Testis (tissue), 3 donors: ENCODE data around the gene TOX2. TPM values are rescaled to one million over a fixed set of nuclear protein-coding genes. Genes with fewer than 3 reads are reported as not detected.

ENCODE experiments used
- DNase-seq: peaks from one replicate; pipeline ENCODE4 v3.0.0-alpha.2; 2019
- H3K27ac ChIP-seq, 2 donors: fragments of 200-600 bp; sonication (generic); one replicate each; pipeline ENCODE4 v1.5.1; 2019
- H3K27me3 ChIP-seq: fragments of 200-600 bp; sonication (generic); one replicate; pipeline ENCODE4 v1.5.1; 2019
- H3K36me3 ChIP-seq: fragments of 200-600 bp; sonication (generic); one replicate; pipeline ENCODE4 v1.5.1; 2017; ENCODE audit warnings: low read depth; ENCODE audit errors: missing control alignments
- H3K4me1 ChIP-seq: fragments of 200-600 bp; sonication (generic); one replicate; pipeline ENCODE4 v1.5.1; 2019
- H3K4me3 ChIP-seq, 2 donors: fragments of 200-600 bp; sonication (generic); one replicate each; pipeline ENCODE4 v1.5.1; 2017 to 2019
- H3K9me3 ChIP-seq: fragments of 200-600 bp; sonication (generic); one replicate; pipeline ENCODE4 v1.5.1; 2017
- CTCF ChIP-seq, 3 experiments: fragments of 450-650 bp in 2 of 3; fragments of 200-600 bp in 1 of 3; sonication (generic) in 1 of 3; IDR thresholded peaks; one replicate each; pipeline ENCODE4 v1.5.1; 2016 to 2019; ENCODE audit warnings: antibody characterized with exemption in 3 of 3, mild to moderate bottlenecking in 2 of 3, moderate library complexity in 1 of 3
- POLR2A ChIP-seq: fragments of 450-650 bp; IDR thresholded peaks from one replicate; pipeline ENCODE4 v1.6.1; 2017; ENCODE audit warnings: antibody characterized with exemption, mild to moderate bottlenecking, moderate library complexity
- WGBS, 2 donors: methylation state at CpG; one replicate each; pipeline ENCODE4 v1.1.5; 2018; 5-methylcytosine and 5-hydroxymethylcytosine counted together
- intact Hi-C: fragments of 100-400 bp; cut with DNase I; formaldehyde crosslinking; loops from one replicate; pipeline ENCODE4 v1.15.1; 2023; ENCODE audit warnings: low total_unique reads
- polyA plus RNA-seq: library from polyadenylated mRNA; stranded (reverse); fragments of 350-450 nt; fragmentation: Illumina TruSeq; extraction: RNeasy Lipid Tissue Mini Kit (QIAGEN cat#74804); gene quantifications from one replicate; pipeline ENCODE4 v1.2.3, GENCODE V29; 2014; ENCODE audit warnings: low read depth, low replicate concordance; ENCODE audit not compliant: insufficient read depth
- total RNA-seq, 2 donors: library from RNA; depleted of rRNA; stranded (reverse); fragments of >200 nt; gene quantifications; one replicate each; pipeline ENCODE4 v1.2.3, GENCODE V29; 2016

TOX2 gene
- total and polyA plus RNA-seq, 3 donors from 2014 or later, result 43.8 to 67.0 (median 48.1) TPM

- H3K27me3 ChIP-seq, result no peaks in the 10 kb centered on the region
- no peaks in the 10 kb centered on the region for H3K4me1 ChIP-seq
- 83 to 84% methylated on average over 11 of the region's 11 CpGs for WGBS, 2 donors
- no peak for DNase-seq
- TF ChIP-seq POLR2A (no peak), CTCF (IDR thresholded peaks at IDR 0.05) (no peak)
- H3K36me3 ChIP-seq, result no peaks in the 10 kb centered on the region
- H3K4me3 ChIP-seq, result no peak overlapping the region
- no peak overlapping the region for H3K27ac ChIP-seq
- intact Hi-C loops, result no loop called here
- no peaks in the 10 kb centered on the region for H3K9me3 ChIP-seq
Measured at GRCh38 chr20:43991982-43992381, 77.3 kb downstream of the TOX2 start.

- WGBS, 2 donors, result 92 to 96% methylated on average over 7 to 10 of the region's 10 CpGs
- TF ChIP-seq POLR2A, result no peak
- intact Hi-C loops, result no loop called here
- H3K27me3 ChIP-seq, result no peaks in the 10 kb centered on the region
- no peak overlapping the region for H3K4me3 ChIP-seq
- no peak for DNase-seq
- H3K9me3 ChIP-seq, result no peaks in the 10 kb centered on the region
- H3K4me1 ChIP-seq, result no peaks in the 10 kb centered on the region
- H3K36me3 ChIP-seq, result no peaks in the 10 kb centered on the region
- no peak overlapping the region for H3K27ac ChIP-seq
Measured at GRCh38 chr20:43992885-43993284, 78.2 kb downstream of the TOX2 start.

GRCh38 chr20:43993560-43993959 lies 78.9 kb downstream of the TOX2 start:
- no peak overlapping the region for H3K4me3 ChIP-seq
- 82 to 94% methylated on average over 4 of the region's 4 CpGs for WGBS, 2 donors
- no peak for TF ChIP-seq POLR2A
- no peak for TF ChIP-seq CTCF (IDR thresholded peaks at IDR 0.05)
- no peaks in the 10 kb centered on the region for H3K4me1 ChIP-seq
- H3K27me3 ChIP-seq, result no peaks in the 10 kb centered on the region
- H3K27ac ChIP-seq, result no peak overlapping the region
- intact Hi-C loops, result no loop called here
- no peaks in the 10 kb centered on the region for H3K9me3 ChIP-seq
- no peak for DNase-seq
- no peaks in the 10 kb centered on the region for H3K36me3 ChIP-seq

GRCh38 chr20:43994486-43995100 lies 79.9 kb downstream of the TOX2 start:
- Histone ChIP-seq H3K4me3 (no peak overlapping the region), H3K36me3 (no peaks in the 10 kb centered on the region), H3K27ac (no peak overlapping the region), H3K9me3 (no peaks in the 10 kb centered on the region), H3K4me1 (no peaks in the 10 kb centered on the region), H3K27me3 (no peaks in the 10 kb centered on the region)
- TF ChIP-seq CTCF (IDR thresholded peaks at IDR 0.05), result no peak
- no peak for TF ChIP-seq POLR2A
- 47 to 70% methylated on average over 11 of the region's 11 CpGs for WGBS, 2 donors
- DNase-seq, result peak; percentile 25
- intact Hi-C loops, result no loop called here

- Histone ChIP-seq H3K9me3 (no peaks in the 10 kb centered on the region), H3K27me3 (no peaks in the 10 kb centered on the region), H3K36me3 (no peaks in the 10 kb centered on the region), H3K27ac (no peak overlapping the region), H3K4me3 (no peak overlapping the region), H3K4me1 (no peaks in the 10 kb centered on the region)
- no peak for DNase-seq
- intact Hi-C loops, result no loop called here
- TF ChIP-seq POLR2A, result no peak
- no peak for TF ChIP-seq CTCF (IDR thresholded peaks at IDR 0.05)
Measured at GRCh38 chr20:43995645-43996044, 81.0 kb downstream of the TOX2 start.
